Activated naive CD4-positive, alpha-beta T cell treated with anti-CD3 and anti-CD28 coated beads for 36 hours (primary cell): ENCODE data around the gene ANKRD63. TPM values are rescaled to one million over a fixed set of nuclear protein-coding genes. Genes with fewer than 3 reads are reported as not detected.
A peak's percentile ranks its signal among the peaks of the same experiment; 100 is the strongest.

Experiments
- CTCF ChIA-PET: fragments of 350-600 bp; sonication (Branson Sonifier 250); formaldehyde crosslinking; loops from one replicate; lab custom pipeline; 2021; ENCODE audit warnings: antibody characterized with exemption; lab: Charles Lee
- DNase-seq: peaks from one replicate; pipeline ENCODE4 v3.0.0-alpha.2; 2020
- H3K27ac Mint-ChIP-seq: one replicate; pipeline ENCODE4 v1.8.0; 2021; ENCODE audit warnings: mild to moderate bottlenecking, mixed read lengths
- H3K27me3 Mint-ChIP-seq: one replicate; pipeline ENCODE4 v1.8.0; 2021; ENCODE audit warnings: low read depth, mixed read lengths
- H3K36me3 Mint-ChIP-seq: one replicate; pipeline ENCODE4 v1.8.0; 2021; ENCODE audit warnings: low read depth, mixed read lengths
- H3K4me1 Mint-ChIP-seq: one replicate; pipeline ENCODE4 v1.8.0; 2021; ENCODE audit warnings: low read depth, mixed read lengths
- H3K4me3 Mint-ChIP-seq: one replicate; pipeline ENCODE4 v1.8.0; 2021; ENCODE audit warnings: mild to moderate bottlenecking, moderate library complexity, mixed read lengths
- H3K9me3 Mint-ChIP-seq: one replicate; pipeline ENCODE4 v1.8.0; 2021; ENCODE audit warnings: mixed read lengths
- intact Hi-C: fragments of 100-400 bp; cut with micrococcal nuclease; formaldehyde crosslinking; loops from one replicate; pipeline ENCODE4 v1.15.1; 2023
- total RNA-seq, 2 experiments: library from RNA; stranded (reverse); gene quantifications; one replicate each; pipeline ENCODE4 v1.2.3, GENCODE V29; 2021

The ANKRD63 gene
- total RNA-seq, 2 experiments from 2014 or later = not detected

DNA sequence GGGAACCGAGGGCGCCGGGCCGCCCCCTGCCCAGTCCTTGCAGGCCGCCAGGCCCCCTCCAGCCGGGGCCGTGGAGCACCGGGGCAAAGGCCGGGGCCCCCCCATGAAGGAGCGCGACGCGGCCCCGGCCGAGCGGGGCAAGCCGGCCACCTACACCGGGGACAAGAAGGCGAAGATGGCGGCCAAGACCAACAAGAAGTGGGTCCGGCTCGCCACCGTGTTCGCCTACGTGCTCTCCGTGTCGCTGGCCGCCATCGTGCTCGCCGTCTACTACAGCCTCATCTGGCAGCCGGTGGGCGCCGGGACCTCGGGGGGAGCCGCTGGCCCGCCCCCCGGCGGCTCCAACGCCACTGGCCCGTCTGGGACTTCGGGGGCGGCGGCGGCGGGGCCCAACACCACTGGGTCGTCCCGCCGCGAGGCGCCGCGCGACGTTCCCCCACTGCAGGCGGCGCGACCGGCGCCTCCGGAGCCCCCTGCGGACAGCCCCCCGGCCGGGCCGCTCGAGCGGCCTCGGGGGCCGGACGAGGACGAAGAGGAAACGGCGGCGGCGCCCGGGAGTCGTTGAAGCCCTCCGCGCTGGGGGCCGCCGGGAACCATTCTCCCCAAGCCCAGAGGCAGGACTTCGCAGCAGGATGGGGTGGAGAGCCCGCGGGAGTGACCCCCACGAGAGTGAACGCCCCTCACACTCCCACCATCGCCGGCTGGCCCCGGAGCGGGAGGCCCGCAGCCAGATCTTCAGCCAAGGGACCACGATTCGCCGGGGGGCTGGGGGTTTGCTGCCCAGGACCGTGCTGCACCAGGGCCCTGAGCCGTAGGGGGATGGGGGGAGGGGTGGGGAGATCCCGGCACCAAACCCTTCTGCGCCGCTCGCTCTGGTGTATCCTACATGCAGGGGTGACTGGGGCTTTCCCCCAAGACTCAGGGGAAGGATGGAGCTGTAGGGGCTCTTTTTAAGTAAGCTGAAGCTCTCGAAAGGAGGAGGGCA lies 41.4 kb upstream of the ANKRD63 start:
- H3K4me1 Mint-ChIP-seq = peaks cover 22% of the 10 kb centered on the region
- H3K9me3 Mint-ChIP-seq = no peaks in the 10 kb centered on the region
- peaks cover 3% of the 10 kb centered on the region for H3K36me3 Mint-ChIP-seq
- peak overlapping the region; percentile 73 for H3K4me3 Mint-ChIP-seq
- intact Hi-C loops = loop anchor here (1.0 to 5.0 kb wide), 8 partner anchors 17 to 542 kb away; partner anchors contain the start of genes ANKRD63, BMF, DISP2 and EIF2AK4
- CTCF ChIA-PET = interaction anchor here (0.5 to 17.8 kb wide), 14 partner anchors 11 to 101 kb away, joined by 3 to 448 read pairs (median 6); partner anchors contain the start of genes CCDC9B and PLCB2
- peak; percentile 62 for DNase-seq
- no peaks in the 10 kb centered on the region for H3K27me3 Mint-ChIP-seq
- no peak overlapping the region for H3K27ac Mint-ChIP-seq

DNA sequence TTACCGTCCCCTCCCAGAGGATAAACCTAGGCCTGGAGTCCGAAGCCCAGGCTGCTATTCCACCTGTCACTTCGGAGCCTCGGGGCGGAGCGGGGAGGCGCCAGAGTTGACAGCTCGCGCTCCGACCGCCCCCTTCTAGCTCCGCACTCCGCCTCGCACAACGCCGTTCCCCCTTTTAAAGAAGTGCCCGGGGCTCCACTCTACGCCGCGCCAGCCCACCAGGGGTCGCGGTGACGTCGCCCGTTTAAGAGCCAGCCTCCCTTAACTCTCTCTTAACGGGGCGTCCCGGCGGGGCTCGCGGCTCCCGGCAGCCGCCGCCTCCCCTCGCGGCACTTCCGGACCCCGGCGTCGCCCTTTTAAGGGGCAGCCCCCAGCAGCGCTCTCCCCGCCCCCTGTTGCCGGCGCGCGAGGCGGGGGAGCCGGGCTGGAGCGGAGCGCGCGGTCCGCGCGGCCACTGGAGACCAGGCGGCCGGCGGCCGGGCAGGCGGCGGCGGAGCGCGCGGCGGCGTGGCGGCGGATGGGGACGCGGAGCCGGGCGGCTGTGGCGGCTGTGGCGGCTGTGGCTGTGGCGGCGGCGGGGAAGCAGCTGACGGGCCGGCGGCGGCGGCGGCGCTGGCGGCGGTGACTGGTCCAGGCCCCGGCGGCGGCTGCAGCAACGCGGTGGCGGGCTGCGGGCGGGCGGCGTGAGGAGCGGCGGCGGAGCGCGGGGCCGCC lies 40.5 kb upstream of the ANKRD63 start, which contains the start of gene INAFM2:
INAFM2 (plus strand) TSS at position 454 of the 714 bp plus-strand sequence. CDS start 364 bp downstream, outside the sequence.
- no peaks in the 10 kb centered on the region for H3K9me3 Mint-ChIP-seq
- H3K27ac Mint-ChIP-seq = no peak within 1 kb of the TSS
- H3K27me3 Mint-ChIP-seq = no peaks in the 10 kb centered on the region
- CTCF ChIA-PET = interaction anchor here (0.9 to 17.8 kb wide), 10 partner anchors 13 to 285 kb away, joined by 3 to 448 read pairs (median 4); partner anchors contain the start of genes CCDC9B and PLCB2
- intact Hi-C loops = loop anchor here (1.0 to 5.0 kb wide), 7 partner anchors 16 to 541 kb away; partner anchors contain the start of genes ANKRD63, BMF, EIF2AK4 and FSIP1
- H3K36me3 Mint-ChIP-seq = peaks cover 3% of the 10 kb centered on the region
- H3K4me3 Mint-ChIP-seq = peak within 1 kb of the TSS; percentile 73
- H3K4me1 Mint-ChIP-seq = peaks cover 22% of the 10 kb centered on the region
- peak; percentile 77 for DNase-seq

DNA sequence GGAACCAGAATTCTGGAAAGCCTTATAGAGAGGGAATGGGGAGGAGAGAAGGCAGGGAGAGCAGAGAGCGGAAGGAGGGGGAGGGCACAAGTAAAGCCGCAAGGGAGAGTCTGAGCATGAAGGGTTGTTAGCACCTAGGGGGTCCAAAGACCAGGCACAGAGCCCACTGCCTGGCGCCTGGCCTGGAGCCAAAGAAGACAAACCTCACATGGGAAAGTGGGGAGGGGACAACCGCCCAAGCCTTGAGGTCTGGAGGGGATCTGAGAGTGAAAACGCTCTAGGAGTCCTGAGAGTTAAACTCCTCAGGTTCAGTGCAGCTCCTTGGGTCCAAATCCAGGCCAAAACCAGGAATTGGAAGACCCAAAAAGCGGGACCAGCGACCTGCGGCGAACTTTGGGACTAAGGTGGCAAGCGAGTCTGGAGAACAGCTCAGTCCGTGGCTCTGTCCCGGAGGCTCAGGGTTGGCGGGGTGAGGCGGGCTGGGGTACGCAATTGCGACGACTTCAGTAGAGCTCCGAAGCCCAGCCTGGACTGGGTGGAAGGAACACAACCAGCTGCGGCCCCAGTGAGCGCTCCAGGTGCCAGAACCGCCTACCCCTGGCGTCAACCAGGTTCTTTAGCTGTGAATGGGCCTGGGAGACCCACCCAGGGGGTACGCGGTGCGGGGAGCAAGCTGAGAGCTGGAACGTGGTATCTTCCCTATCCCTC lies 39.8 kb upstream of the ANKRD63 start:
- H3K27me3 Mint-ChIP-seq = no peaks in the 10 kb centered on the region
- intact Hi-C loops = loop anchor here (1.0 to 5.0 kb wide), 7 partner anchors 15 to 540 kb away; partner anchors contain the start of genes ANKRD63, BMF, EIF2AK4 and FSIP1
- peaks cover 3% of the 10 kb centered on the region for H3K36me3 Mint-ChIP-seq
- H3K27ac Mint-ChIP-seq = no peak overlapping the region
- H3K4me3 Mint-ChIP-seq = peak overlapping the region; percentile 69
- no peaks in the 10 kb centered on the region for H3K9me3 Mint-ChIP-seq
- no peak for DNase-seq
- CTCF ChIA-PET = interaction anchor here (0.9 to 17.8 kb wide), 10 partner anchors 13 to 285 kb away, joined by 3 to 448 read pairs (median 4); partner anchors contain the start of genes CCDC9B and PLCB2
- H3K4me1 Mint-ChIP-seq = peaks cover 22% of the 10 kb centered on the region

DNA sequence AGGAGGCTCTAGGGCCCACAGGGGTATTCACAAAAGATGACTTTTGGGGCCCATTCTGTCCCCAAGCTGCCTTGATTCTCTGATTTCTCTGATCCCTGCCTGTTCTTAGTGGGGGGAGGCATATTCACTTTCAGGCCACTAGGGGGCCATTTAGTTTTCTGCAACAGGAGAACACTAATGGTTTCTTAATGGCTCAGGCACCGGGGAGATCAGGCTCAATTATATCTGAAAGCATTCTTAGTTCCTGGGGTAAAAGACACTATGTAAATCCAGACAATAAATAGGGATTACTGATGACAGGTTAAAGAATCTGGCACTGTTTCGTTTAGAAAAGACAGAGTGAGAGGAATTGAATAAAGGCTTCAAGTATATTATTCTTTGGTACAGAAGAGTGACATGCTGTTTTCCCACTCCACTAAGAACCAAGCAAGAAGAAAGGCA lies 38.1 kb upstream of the ANKRD63 start:
- H3K27ac Mint-ChIP-seq = no peak overlapping the region
- H3K4me3 Mint-ChIP-seq = no peak overlapping the region
- H3K36me3 Mint-ChIP-seq = peaks cover 3% of the 10 kb centered on the region
- H3K4me1 Mint-ChIP-seq = peaks cover 20% of the 10 kb centered on the region
- H3K9me3 Mint-ChIP-seq = no peaks in the 10 kb centered on the region
- intact Hi-C loops = loop anchor here (1.0 to 5.0 kb wide), 8 partner anchors 17 to 389 kb away; partner anchors contain the start of genes ANKRD63, BMF and EIF2AK4
- peak; percentile 74 for DNase-seq
- H3K27me3 Mint-ChIP-seq = no peaks in the 10 kb centered on the region
- CTCF ChIA-PET = interaction anchor here (0.6 to 17.8 kb wide), 11 partner anchors 12 to 406 kb away, joined by 3 to 448 read pairs (median 3); partner anchors contain the start of genes CCDC9B and PLCB2

DNA sequence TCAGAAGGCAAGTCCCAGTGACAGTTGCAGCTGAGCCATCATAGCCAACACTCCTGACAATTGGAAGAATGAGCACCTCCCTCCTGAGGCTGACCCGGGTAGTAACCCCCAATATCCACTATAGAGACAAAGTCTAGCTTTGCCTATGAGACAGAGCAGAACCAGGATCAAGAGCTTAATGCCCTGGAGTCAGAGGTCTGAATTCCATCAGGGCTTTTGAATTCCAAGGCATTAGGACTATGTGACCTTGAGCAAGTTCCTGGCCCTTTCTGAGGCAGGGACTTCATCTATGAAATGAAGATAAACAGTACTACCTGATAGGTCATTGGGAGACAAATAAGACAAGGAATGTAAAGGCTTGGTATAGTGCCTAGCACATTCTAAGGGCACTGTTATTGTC lies 37.5 kb upstream of the ANKRD63 start:
- H3K27me3 Mint-ChIP-seq = no peaks in the 10 kb centered on the region

DNA sequence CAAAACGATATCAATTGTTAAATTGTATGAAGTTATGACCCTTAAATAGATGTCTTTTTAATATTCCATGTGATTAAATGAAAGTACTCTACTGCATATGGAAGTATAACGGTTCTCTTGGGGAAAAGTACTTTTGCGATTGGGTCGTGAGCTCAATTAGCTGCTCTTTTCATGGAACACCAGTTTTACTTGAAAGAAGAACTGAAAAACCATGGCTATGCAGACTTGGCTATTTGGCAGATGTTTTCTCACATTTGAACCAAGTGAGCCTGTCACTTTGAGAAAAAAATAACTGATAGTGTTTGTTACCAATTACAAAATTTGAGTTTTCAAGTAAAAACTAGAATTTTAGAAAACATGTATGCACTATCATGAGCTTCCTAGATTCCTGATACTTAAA lies 34.7 kb upstream of the ANKRD63 start:
- CTCF ChIA-PET = interaction anchor here (0.6 to 17.8 kb wide), 5 partner anchors 8 to 132 kb away, joined by 3 to 448 read pairs (median 98); partner anchors contain the start of genes CCDC9B and PLCB2
- no peaks in the 10 kb centered on the region for H3K36me3 Mint-ChIP-seq
- H3K4me1 Mint-ChIP-seq = peaks cover 14% of the 10 kb centered on the region
- no peak overlapping the region for H3K4me3 Mint-ChIP-seq
- no peaks in the 10 kb centered on the region for H3K27me3 Mint-ChIP-seq
- no peaks in the 10 kb centered on the region for H3K9me3 Mint-ChIP-seq
- no peak for DNase-seq
- H3K27ac Mint-ChIP-seq = no peak overlapping the region
- intact Hi-C loops = no loop called here

More for the DNA sequence above, 37.5 kb upstream of the ANKRD63 start:
- no peak overlapping the region for H3K27ac Mint-ChIP-seq
- H3K36me3 Mint-ChIP-seq = peaks cover 3% of the 10 kb centered on the region
- H3K4me1 Mint-ChIP-seq = peaks cover 15% of the 10 kb centered on the region
- DNase-seq = no peak
- CTCF ChIA-PET = interaction anchor here (0.5 to 17.8 kb wide), 13 partner anchors 11 to 284 kb away, joined by 3 to 448 read pairs (median 3); partner anchors contain the start of genes CCDC9B, KNSTRN and PLCB2
- H3K9me3 Mint-ChIP-seq = no peaks in the 10 kb centered on the region
- H3K4me3 Mint-ChIP-seq = no peak overlapping the region
- intact Hi-C loops = loop anchor here (2.0 to 5.0 kb wide), 6 partner anchors 38 to 388 kb away; partner anchors contain the start of genes ANKRD63, BMF and EIF2AK4

DNA sequence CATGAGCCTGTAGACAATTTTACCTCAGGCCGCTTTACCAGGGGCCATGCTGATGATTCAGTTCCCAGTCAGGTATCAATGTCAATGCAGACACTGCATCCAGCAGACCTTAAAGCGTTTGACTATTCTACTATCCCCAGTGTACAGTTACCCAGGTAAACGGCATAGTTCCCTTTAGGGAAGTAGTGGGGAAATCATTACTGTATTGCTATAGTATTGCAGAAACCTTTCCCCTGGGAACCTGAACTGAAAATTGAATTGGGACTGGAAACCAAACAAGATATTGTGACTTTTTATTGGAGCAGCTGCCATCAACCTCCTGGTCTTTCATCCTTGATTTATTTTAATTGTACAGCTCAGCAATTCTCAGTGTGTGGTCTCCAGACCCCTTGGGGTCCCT lies 34.1 kb upstream of the ANKRD63 start:
- H3K27ac Mint-ChIP-seq = no peak overlapping the region
- intact Hi-C loops = no loop called here
- no peak for DNase-seq
- H3K9me3 Mint-ChIP-seq = no peaks in the 10 kb centered on the region
- H3K27me3 Mint-ChIP-seq = no peaks in the 10 kb centered on the region
- peaks cover 16% of the 10 kb centered on the region for H3K4me1 Mint-ChIP-seq
- H3K4me3 Mint-ChIP-seq = no peak overlapping the region
- H3K36me3 Mint-ChIP-seq = no peaks in the 10 kb centered on the region
- CTCF ChIA-PET = interaction anchor here (0.6 to 17.8 kb wide), 6 partner anchors 8 to 131 kb away, joined by 3 to 448 read pairs (median 51); partner anchors contain the start of genes CCDC9B and PLCB2

DNA sequence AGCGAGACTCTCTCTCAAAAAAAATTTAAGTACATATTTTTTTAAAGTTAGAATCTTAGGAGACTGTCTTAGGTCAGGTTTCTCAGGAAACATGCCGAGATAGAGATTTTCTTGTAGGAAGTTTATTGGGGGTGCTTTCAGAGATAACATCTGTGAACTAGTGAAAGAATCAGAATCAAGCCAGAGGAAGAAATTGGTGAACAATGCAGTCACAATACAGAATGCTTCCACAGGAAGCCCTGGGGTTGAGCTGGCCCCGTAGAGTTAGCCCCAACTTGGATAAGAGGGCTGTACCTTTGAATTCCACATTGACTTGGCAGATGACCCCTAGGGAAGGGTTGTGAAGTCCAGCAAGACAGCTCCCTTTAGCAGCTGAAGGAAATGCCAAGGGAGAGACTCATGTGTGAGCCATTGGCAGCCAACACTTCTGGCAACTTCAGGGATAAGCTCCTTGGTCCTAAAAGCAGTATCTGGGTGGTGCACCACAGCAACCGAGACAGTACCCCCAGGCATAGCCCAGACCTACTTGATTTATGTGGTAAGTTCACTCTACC lies 31.9 kb upstream of the ANKRD63 start:
- Mint-ChIP-seq H3K27me3 (no peaks in the 10 kb centered on the region), H3K36me3 (no peaks in the 10 kb centered on the region), H3K9me3 (no peaks in the 10 kb centered on the region), H3K27ac (no peak overlapping the region), H3K4me3 (no peak overlapping the region), H3K4me1 (peaks cover 14% of the 10 kb centered on the region)
- no peak for DNase-seq
- intact Hi-C loops = no loop called here
- CTCF ChIA-PET = interaction anchor here (3.6 to 17.8 kb wide), 3 partner anchors 21 to 97 kb away, joined by 11 to 448 read pairs (median 365); partner anchors contain the start of gene CCDC9B

DNA sequence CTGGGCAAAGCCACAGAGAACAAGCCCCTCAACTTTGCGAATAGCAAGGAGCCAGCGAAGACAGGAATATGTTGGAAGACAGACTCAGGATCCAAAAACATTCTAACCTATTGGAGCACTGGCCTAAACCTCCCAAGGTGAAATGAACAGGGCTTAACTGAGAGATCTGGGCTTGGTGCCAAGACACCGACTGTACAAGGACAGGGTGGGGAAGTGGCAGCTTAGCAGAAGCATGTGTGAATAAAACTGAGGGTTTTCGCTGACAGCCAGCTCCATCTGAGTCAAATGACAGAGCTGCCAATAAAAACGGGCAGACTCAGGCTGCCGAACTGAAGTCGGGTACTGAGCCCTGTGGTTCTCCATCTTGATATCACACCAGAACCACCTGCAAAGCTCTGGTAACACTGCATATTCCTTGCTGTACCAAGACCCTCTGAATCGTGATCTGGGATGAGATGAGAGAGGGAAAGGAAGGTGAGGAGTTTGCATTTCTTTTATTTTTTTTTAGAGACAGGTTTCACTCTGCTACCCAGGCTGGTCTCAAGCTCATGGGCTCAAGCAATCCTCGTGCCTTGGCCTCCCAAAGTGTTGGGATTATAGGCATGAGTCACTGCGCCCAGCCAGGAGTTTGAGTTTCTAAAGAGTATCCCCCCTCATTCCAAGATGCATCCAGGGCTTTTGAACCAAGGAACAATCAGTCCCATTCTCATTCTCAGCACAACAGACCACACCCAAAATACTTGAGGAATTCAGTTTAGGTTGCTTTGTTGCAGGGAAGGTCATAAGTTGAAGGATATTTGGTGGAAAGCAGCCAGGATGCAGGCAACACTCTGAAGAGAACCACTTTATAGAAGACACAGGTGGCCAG lies 30.9 kb upstream of the ANKRD63 start:
- Mint-ChIP-seq H3K36me3 (no peaks in the 10 kb centered on the region), H3K27me3 (no peaks in the 10 kb centered on the region), H3K9me3 (no peaks in the 10 kb centered on the region), H3K27ac (no peak overlapping the region), H3K4me1 (peaks cover 25% of the 10 kb centered on the region), H3K4me3 (no peak overlapping the region)
- intact Hi-C loops = no loop called here
- DNase-seq = peak; percentile 62
- CTCF ChIA-PET = interaction anchor here (0.7 to 17.8 kb wide), 5 partner anchors 11 to 96 kb away, joined by 3 to 448 read pairs (median 11); partner anchors contain the start of gene CCDC9B
